GM19238 (cell line): ENCODE data around the gene SELENOT.
"Not testable (repeated sequence)": the region's sequence is repeated elsewhere in the genome, so short reads cannot be mapped to it uniquely, and the experiment has no call there.

Experiments
- DNase-seq: peaks from one replicate; pipeline ENCODE4 v3.0.0; 2011; ENCODE audit warnings: low spot score; ENCODE audit not compliant: insufficient read length

Gene SELENOT

DNA sequence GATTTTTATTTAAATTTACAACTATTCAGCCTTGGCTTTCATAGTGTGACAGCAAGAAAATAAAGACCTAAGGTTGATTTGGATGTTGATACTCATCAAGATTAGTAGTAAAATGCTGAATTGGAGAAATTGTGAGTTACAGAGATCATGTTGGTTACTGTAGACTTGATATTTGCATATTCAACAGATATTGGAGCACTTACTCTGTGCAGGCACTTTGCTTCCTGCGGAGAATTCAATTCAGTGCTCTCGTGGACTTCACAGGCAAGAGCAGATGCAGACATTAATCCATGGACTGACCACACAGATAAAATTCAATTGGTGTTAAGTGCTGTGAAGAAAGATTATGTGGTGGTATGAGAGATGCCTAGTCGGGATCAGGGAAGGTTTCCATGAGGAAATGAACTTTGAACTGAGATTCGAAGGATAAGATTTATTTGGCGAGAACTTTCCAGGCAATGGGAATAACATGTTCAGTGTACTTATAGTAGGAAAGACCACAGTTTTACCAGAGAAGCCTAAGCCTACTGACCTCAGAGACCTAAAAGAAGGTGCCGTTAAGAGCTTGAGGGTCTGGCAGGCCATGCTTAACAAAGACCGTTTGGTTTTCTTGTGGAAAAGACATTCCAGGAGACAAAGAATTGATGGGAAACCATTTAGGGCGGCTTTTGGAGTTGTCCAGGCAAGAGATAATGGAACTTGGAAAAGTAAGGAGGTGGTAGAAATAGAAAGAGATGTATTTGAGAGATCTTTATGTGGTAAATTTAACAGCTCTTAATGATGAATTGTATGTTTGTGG is 4.3 kb downstream of the SELENOT start:
- no peak for DNase-seq

DNA sequence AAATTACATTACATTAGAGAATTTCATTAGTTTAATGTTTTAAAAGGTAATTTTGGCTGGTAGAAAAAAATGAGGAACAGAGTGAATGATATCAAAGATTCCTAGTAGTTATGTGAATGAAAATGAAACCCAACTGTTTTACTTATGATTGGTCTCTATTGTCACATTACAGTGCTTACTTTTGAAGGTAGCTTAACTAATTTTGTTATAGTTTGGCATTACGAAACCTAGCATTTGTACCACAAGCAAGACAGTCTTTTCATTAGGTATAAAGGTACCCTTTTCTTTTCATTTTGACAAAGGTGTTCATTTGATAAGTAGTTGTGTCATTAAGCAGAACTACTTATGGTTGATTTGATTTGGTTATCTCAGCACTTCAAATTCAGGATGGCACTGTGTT is 6.9 kb downstream of the SELENOT start:
- no peak for DNase-seq

DNA sequence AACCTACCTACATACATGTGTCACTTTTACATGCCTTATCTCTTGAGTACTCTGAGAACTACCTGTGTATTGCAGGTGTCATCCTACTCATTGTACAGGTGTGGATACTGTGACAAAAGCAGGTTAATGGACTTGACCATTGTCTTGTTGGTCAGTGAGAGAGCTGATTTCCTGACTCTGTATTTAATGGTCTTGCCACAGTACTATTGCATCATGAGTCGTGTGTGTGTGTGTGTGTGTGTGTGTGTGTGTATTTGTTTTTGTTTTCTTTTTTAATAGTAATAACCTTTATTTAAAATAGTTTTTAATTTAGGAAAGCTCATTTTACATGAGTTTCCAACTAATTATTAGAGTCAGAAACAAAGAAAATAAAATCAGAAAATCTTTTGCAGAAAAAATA is 7.7 kb downstream of the SELENOT start:
- DNase-seq: no peak

DNA sequence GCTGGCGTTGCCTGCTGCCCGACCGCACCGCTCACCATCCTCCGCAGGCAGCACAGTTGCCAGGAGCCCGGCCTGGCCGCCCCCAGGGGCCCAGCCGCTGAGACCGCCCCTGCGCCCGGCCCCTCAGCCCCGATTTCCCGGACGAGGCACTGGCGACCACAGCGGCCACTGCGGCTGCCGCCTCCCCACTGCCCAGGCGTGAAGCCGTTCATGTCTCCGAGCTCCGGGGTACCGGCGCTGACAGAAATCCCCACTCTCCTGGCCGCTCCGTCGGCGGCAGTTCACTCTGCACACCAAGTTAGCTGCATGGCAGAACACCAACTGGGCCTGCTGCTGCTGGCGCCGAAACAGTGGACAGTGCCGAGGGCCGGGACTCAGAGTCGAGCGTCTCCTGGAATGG is 8.5 kb downstream of the SELENOT start:
- DNase-seq: no peak

DNA sequence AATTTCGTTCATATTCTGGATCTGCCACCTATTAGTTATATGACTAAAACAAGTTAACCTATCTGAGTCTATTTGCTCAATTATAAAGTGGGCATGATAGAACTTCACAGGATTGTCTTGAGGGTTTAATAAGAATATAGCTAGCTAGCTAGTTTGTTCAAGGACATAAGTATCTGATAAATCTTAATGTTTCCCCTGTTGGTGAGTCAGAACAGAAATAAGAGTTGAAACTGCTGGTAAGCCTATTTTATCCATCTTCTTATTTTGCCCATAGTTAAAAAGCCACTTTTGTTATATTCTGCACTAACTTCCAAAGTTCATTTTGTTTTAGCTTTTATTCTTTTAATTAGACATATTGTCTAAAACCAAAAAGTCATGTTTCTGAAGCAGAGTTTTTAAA is 9.4 kb downstream of the SELENOT start:
- DNase-seq: no peak

DNA sequence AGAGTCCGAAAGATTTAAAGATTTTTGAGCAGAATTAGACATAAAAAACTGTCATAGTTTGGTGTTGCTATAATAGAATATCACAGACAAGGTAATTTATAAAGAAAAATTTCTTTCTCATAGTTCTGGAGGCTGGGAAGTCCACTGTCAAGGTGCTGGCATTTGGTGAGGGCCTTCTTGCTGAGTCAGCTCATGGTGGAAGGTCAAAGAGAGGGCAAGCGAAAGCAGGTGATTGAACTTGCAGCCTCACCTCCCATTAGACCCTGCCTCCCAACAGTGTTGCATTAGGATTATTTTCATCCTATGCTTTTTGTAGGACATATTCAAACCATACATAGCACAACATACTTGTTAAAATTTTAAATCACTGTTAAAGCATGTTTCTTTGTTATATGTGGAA is 9.9 kb downstream of the SELENOT start:
- no peak for DNase-seq

DNA sequence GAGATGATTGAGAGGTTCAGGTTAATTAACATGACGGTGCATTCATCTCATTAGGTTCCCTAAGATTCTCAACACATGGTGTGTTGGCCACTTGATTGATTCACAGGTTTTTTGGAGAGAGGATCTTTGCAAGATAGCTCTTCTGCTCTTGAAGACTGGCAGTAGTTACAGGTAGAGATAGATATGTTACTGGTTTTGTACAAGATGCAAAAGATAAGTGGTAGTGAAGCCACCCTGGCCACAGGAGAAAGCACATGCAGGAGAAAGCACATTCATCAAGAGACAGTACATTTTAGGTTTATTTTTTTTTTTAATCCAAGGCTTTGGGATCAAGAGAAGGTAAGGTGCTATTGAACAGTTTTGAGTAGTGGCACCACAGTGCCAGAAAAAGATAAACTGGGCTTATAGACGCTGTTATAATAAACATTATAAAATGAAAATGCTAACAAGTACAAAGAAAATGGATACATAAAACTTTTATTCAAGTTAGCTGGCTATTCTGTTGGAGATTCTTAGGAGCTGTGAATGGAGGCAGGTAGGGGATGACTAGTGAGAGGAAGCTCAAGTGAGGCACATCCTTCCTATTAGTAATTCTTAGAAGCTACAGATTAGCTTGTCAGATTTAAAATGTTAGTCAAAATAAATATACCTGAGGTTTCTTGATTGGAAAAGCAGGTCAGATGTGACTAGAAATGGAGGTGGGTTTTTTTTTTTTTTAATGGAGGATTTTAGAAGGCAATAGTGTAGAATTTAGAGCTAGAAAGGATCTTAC is 10.8 kb downstream of the SELENOT start:
- DNase-seq: no peak

DNA sequence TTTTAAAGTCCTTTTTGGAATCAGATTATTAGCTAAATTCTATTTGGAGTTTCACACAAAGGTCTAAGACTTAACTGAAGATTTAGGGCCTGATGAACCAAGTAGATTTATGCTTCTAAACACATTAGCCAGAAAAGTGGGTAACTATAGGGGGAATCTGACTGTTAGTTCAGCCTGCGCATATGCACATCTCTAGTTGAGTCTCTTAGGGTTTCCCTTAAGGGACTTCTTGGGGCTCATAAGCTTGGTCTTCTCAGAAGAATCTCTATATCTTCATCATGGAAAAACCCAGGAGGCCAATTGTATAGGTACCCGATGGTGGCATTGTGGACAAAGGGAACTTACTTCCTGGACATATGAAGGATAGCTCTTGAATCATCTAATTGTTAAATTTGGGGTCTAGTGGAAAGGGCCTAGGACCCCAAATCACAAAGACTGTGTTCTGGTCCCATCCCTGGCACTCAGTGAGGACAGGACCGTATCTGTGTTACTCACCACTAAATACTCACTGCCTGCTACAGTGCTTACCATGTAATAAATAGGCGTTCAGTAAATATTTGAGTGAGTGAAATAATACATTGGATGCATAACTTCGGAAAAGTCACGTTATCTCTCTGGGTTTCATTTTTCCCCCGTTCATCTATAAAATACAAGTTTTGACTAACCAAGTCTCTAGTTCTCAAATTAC is 17.0 kb downstream of the SELENOT start:
- no peak for DNase-seq

DNA sequence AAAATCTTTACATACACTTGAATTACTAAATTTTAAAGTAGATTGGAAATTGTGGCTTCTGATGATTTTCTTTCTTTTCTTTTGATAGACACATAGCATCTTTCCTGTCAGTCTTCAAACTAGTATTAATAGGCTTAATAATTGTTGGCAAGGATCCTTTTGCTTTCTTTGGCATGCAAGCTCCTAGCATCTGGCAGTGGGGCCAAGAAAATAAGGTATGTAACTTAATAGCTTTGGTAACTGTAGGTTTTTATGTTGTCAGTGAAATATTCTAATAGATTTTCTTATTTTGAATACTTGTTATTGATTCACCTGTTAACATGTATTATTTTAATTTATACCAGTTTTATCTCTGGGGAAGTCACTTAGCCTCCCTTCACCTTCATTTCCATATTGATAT is 19.8 kb downstream of the SELENOT start:
- not testable (repeated sequence) for DNase-seq

DNA sequence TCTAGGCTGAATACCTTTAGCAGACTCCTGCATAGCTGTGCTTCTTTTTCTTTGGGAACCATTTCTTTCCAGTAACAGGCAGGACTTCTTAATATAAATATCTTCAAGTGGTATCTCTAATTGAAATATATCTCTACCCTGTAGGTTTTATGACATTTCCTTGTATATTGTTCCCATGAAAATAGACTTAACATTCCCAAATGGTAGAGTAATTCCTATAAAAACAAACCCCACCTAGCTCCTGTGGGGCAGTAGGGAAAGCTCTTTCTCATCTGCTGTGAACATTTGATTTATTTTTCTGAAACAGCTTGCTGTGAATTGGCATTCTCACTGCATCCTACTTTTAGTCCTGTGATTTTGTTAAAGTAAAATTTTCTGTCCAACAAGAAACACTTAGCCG is 20.8 kb downstream of the SELENOT start:
- DNase-seq: no peak

DNA sequence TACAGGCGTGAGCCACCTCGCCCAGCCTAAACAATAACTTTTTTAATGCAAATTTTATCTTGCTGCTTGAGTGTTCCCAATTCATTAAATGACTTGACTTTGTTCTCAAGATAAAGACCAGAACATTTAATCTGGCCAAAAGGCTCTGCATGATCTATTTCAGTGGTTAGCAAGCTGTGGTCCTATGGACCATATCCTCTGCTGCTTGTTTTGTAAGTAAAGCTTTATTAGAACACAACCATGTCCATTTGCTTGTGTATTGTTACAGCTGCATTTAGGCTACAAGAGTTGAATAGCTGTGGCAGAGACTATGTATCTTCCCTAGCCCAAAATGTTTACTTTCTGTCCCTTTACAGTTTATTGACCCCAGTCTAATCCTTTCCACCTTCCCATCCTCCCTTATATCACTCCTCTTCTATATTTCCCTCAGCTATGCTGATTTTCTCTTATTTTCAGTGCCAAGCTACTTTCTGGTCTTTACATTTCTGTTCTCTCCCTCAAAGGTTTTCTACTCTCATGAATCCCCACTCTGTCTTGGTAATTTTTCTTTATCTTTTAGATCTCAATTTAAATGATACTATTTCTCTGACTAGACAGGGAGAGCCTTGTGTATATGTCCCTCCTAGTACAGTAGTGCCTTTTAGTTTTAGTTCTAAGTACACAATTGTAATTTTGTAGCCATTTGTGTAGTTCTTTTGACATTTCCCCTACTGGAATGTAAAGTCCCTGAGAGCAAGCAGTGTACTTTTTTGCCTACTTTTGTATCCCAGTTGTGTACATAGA is 23.2 kb downstream of the SELENOT start:
- no peak for DNase-seq

DNA sequence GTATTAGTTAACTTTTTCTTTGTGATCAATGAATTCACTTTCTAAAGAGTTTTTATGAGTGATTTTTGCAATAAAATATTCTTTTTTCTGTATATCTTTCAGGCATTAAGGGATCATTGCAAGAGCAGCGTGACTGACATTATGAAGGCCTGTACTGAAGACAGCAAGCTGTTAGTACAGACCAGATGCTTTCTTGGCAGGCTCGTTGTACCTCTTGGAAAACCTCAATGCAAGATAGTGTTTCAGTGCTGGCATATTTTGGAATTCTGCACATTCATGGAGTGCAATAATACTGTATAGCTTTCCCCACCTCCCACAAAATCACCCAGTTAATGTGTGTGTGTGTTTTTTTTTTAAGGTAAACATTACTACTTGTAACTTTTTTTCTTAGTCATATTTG is 24.4 kb downstream of the SELENOT start:
- DNase-seq: no peak

DNA sequence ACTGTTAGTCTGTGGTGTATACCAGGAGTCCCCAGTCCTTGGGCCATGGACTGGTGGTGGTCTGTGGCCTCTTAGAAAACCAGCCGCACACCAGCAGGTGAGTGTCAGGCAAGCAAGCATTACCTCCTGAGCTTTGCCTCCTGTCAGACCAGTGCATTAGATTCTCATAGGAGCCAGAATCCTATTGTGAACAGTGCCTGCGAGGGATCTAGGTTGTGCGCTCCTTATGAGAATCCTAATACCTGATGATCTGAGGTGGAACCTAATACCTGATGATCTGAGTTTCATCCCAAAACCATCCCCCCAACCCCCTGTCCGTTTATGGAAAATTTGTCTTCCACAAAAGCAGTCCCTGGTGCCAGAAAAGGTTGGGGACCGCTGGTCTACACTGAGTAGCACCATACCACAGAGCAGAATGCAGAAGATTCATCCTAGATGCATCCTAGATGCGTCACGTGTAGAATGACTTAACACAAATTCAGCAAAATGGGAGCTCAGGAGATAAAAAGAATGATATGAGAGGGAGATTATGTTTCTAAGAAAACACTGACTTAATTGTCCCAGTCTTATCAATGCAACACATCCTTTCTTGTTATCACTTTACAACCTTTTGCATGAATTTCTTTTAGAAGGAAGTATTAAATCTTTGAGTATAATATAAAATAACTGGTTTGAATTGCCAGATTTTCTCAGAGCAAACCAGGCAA is 28.5 kb downstream of the SELENOT start:
- DNase-seq: no peak

DNA sequence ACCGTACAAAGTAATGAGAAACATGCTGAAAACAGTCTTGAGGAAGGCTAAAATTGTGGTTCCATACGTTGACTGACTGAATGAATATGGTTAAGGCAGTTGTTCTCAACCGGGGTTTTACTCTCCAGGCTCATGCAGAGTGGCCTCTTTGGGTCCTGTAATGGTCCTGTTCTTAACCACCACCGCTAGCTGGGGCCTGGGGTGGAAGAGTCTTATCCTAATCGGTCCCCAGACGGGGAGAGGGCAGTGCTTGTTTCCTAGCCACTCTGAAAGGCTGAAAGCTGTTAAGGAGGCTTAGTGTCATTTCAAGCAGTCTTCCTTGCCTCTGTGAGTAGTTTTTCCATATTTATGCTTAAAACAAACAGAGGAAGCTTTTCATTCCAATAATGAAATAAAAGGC is 32.0 kb downstream of the SELENOT start:
- no peak for DNase-seq

DNA sequence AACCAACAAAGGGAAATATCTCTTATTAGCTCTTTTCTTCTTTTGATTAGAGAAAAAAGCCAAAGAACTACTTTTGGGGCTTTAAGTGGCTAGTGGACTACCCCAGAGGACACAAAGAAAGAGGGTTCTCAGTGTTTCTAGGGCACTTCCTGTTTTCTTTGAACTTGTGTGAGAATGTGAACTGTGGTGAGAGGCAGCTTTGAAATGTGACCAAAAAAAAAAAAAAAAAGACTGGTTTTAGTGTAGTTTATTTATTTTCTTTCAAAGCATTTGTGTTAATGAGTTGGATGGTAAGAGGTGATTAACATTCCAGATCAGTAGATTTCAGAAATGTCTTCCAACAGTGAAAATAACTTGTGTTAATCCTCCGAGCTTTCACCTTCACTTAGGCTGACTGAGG is 32.4 kb downstream of the SELENOT start:
- DNase-seq: peak; percentile 13

DNA sequence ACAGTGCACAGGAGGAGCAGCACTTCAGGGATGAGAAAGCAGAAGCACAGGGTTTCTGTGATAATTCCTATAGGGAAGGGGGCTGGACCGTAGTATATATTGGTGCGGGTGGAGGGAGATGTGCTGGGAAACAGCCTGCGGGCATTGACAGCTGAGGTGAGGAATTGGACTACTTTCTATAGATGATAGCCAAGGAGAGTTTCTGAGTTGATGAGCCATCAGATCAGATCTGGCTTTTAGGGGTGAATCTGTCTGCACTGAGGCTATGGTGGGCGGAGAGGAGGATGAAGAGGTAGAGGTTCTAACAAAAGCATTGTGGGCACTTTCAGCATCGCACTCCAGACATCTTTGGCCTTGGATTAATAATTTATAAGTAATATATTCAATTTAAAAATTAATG is 33.1 kb downstream of the SELENOT start:
- no peak for DNase-seq

DNA sequence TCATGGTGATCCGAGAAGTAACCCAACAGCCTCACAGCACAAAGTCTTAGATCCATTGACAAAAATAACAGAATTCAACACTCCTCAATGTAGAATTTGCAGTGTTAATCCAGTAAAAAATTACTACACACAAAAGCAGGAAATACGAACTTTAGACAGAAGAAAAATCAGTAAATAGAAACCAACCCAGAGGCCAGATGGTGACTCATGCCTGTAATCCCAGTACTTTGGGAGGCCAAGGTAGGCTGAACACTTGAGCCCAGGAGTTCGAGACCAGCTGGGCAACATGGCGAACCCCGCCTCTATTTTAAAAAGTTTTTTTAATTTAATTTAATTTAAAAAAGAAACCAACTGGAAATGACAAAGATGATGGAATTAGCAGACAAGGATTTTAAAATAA is 36.1 kb downstream of the SELENOT start:
- DNase-seq: no peak

DNA sequence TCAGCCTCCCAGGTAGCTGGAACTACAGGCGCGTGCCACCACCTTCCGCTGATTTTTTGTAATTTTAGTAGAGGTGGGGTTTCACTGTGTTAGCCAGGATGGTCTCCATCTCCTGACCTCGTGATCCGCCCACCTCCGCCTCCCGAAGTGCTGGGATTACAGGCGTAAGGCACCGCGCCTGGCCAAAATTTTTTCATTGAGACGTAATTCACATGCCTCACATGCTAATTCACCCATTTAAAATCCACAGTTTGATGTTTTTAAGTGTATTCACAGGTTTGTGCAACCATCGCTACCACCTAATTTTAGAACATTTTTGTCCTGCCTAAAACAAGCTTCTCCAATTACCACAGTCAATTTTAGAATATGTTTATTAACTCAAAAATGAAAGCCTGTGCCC is 37.1 kb downstream of the SELENOT start:
- no peak for DNase-seq

DNA sequence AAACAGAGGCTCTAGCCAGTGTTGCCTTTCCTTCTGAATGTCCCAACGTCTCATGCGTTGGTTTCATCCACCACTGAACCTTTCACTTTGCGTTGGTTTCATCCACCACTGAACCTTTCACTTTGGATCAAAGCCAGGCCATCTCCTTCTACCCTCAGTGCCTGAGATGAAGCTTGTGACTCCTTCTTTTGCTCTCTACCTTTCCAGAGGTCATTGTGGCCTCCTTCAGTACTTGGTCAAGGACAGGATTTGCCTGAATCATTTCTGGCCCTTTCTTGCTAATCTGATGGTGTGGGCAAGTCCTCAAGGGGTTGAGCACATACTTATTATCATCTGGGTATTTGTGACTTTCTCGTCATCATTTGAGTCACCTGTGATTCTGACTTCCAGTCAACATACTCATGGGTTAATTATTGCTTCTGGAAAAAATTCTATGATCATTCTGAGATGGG is 50.0 kb downstream of the SELENOT start:
- no peak for DNase-seq

DNA sequence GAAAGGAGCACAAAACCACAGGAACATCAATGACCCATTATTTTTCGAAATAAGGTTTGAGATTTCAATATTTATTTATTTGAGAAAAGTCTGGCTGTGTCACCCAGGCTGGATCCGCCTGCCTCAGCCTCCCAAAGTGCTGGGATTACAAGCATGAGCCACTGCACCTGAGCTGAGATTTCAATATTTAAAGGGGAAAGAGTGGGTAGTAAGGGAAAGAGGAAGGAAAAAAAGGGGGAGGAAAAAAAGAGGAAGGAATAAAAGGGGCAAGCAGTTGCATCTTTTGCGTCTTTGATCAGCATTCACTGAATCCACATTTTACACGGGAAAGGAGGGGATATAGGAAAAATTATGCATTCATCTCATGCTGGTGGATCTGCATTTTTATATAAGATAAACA is 53.2 kb downstream of the SELENOT start:
- no peak for DNase-seq
